K562 (cell line): ENCODE measurements around the gene TRAF7.

Source experiments
- CBFB ChIP-seq: sonication (generic); formaldehyde crosslinking; IDR thresholded peaks from 2 replicates; pipeline ENCODE4 v1.4.0; 2020; ENCODE audit warnings: mild to moderate bottlenecking, missing genetic modification reagents
- CTCF ChIP-seq, 3 experiments: IDR thresholded peaks in 2 of 3; conservative IDR thresholded peaks in 1 of 3; 2 replicates each; pipeline ENCODE4 v1.5.1; 2011 to 2012; ENCODE audit warnings: low read length in 3 of 3, mild to moderate bottlenecking in 3 of 3, control low read depth in 2 of 3, improper control_type of control experiment in 1 of 3, inconsistent platforms in 1 of 3, low read depth in 1 of 3, mixed read lengths in 1 of 3, moderate library complexity in 1 of 3; ENCODE audit not compliant: insufficient read depth in 2 of 3
- MYC ChIP-seq, 2 experiments: fragments of 250-450 bp in 1 of 2; sonication (Bioruptor Pico) in 1 of 2; IDR thresholded peaks; 2 replicates each; pipeline versions ENCODE4 v1.5.1 to v1.6.1; 2012 to 2021; ENCODE audit warnings: low read depth in 2 of 2, borderline replicate concordance in 1 of 2, improper control_type of control experiment in 1 of 2, low read length in 1 of 2, mild to moderate bottlenecking in 1 of 2, moderate library complexity in 1 of 2
- POLR2AphosphoS2 ChIP-seq: IDR thresholded peaks from 2 replicates; pipeline ENCODE4 v1.6.1; 2012; ENCODE audit warnings: low read length, improper control_type of control experiment
- SMAD1 ChIP-seq: fragments of 150-350 bp; IDR thresholded peaks from 2 replicates; pipeline ENCODE4 v1.6.1; 2014; ENCODE audit warnings: low read length, low read depth; ENCODE audit not compliant: partially characterized antibody
- ZFP1 ChIP-seq: fragments of 450-650 bp; formaldehyde crosslinking; IDR thresholded peaks from 2 replicates; pipeline ENCODE4 v1.4.0; 2020; ENCODE audit warnings: mild to moderate bottlenecking, mixed read lengths
- ZFP91 ChIP-seq: sonication (generic); formaldehyde crosslinking; IDR thresholded peaks from 2 replicates; pipeline ENCODE4 v1.8.0; 2022; ENCODE audit warnings: mild to moderate bottlenecking, missing genetic modification reagents

- no peak for TF ChIP-seq CTCF (IDR thresholded peaks at IDR 0.05 in 2 of 3, conservative IDR thresholded peaks at IDR 0.05 in 1 of 3; ENCODE audit: insufficient read depth in 2 of 3, low read depth in 1 of 3, low read length in 3 of 3)
- no peak for TF ChIP-seq SMAD1
- no peak for TF ChIP-seq MYC (IDR thresholded peaks at IDR 0.05; ENCODE audit: low read depth, low read length)
- no peak for TF ChIP-seq MYC (CRISPR knock-in tag; IDR thresholded peaks at IDR 0.05; ENCODE audit: borderline replicate concordance, low read depth)
- TF ChIP-seq POLR2AphosphoS2 = no peak
- TF ChIP-seq CBFB (CRISPR knock-in tag) = no peak
- no peak for TF ChIP-seq ZFP91 (CRISPR knock-in tag)
- no peak for TF ChIP-seq ZFP1 (CRISPR knock-in tag)
These were observed 43.5 kb downstream of the TRAF7 start for GRCh38 chr16:2199095-2199494.
